Activated CD4-positive, alpha-beta T cell treated with anti-CD3 and anti-CD28 coated beads for 36 hours (primary cell): Measurements from ENCODE around the gene BBOX1. TPM values are rescaled to one million over a fixed set of nuclear protein-coding genes. Genes with fewer than 3 reads are reported as not detected.
"Not testable (repeated sequence)": the region's sequence is repeated elsewhere in the genome, so short reads cannot be mapped to it uniquely, and the experiment has no call there.

ENCODE experiments used
- ATAC-seq: fragments of 200-7000 bp; cut with Tn5 transposase; one replicate; pipeline ENCODE4 v1.10.0; 2021; ENCODE audit warnings: mild to moderate bottlenecking, moderate library complexity
- CTCF ChIA-PET: fragments of 350-600 bp; sonication (Branson Sonifier 250); formaldehyde crosslinking; loops from one replicate; lab custom pipeline; 2021; ENCODE audit warnings: antibody characterized with exemption; lab: Charles Lee
- POLR2A ChIA-PET: fragments of 350-600 bp; sonication (Branson Sonifier 250); formaldehyde crosslinking; loops from one replicate; lab custom pipeline; 2021; ENCODE audit warnings: antibody characterized with exemption, inconsistent platforms; lab: Charles Lee
- DNase-seq: peaks from one replicate; pipeline ENCODE4 v3.0.0-alpha.2; 2020
- H3K27ac Mint-ChIP-seq: one replicate; pipeline ENCODE4 v1.8.0; 2021; ENCODE audit warnings: mixed read lengths
- H3K27me3 Mint-ChIP-seq: one replicate; pipeline ENCODE4 v1.8.0; 2021; ENCODE audit warnings: mixed read lengths
- H3K36me3 Mint-ChIP-seq: one replicate; pipeline ENCODE4 v1.8.0; 2021; ENCODE audit warnings: low read depth, mixed read lengths
- H3K4me1 Mint-ChIP-seq: one replicate; pipeline ENCODE4 v1.8.0; 2021; ENCODE audit warnings: mixed read lengths
- H3K4me3 Mint-ChIP-seq: one replicate; pipeline ENCODE4 v1.8.0; 2021; ENCODE audit warnings: mild to moderate bottlenecking, moderate library complexity, mixed read lengths
- H3K9me3 Mint-ChIP-seq: one replicate; pipeline ENCODE4 v1.8.0; 2021; ENCODE audit warnings: low read depth, mixed read lengths
- intact Hi-C, 2 experiments: fragments of 100-400 bp; cut with DNase I in 1 of 2; cut with micrococcal nuclease in 1 of 2; formaldehyde crosslinking; loops; one replicate each; pipeline versions ENCODE4 v1.14.2 to v1.15.1; 2022 to 2024; cut with DNase I, micrococcal nuclease
- total RNA-seq, 2 experiments: library from RNA; stranded (reverse); gene quantifications; one replicate each; pipeline ENCODE4 v1.2.3, GENCODE V29; 2021

The BBOX1 gene
- total RNA-seq, 2 experiments from 2014 or later = not detected

- no peak overlapping the region for H3K27ac Mint-ChIP-seq
- DNase-seq (no peak), ATAC-seq (no peak)
- H3K4me1 Mint-ChIP-seq = no peaks in the 10 kb centered on the region
- H3K36me3 Mint-ChIP-seq = no peaks in the 10 kb centered on the region
- POLR2A ChIA-PET = no interaction called here
- peaks cover 10% of the 10 kb centered on the region for H3K9me3 Mint-ChIP-seq
- CTCF ChIA-PET = no interaction called here
- intact Hi-C loops = no loop called here
- no peak overlapping the region for H3K4me3 Mint-ChIP-seq
- H3K27me3 Mint-ChIP-seq = no peaks in the 10 kb centered on the region
Measured at GRCh38 chr11:27087432-27087831, 46.8 kb downstream of the BBOX1 start.

DNA sequence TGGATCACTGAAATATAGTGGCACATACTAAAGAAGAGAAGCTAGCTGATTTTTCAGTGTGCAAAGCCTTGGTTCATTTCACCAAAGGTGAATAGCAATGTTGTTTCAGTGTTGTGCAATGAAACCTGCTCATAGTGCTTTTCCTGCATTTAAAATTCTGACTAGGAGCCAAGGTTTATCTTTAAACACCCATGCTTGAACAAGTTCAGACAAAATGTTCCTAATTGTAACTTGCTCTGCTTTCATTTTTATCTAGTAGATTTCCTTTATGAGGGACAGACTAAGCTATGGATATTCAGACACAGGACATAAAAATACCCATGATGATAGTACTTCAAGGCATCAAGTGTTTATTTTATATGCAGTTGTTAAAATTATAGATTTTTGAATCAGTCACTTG, 47.7 kb downstream of the BBOX1 start:
- no peaks in the 10 kb centered on the region for H3K27me3 Mint-ChIP-seq
- H3K27ac Mint-ChIP-seq = no peak overlapping the region
- ChIA-PET CTCF (no interaction called here), POLR2A (no interaction called here)
- H3K36me3 Mint-ChIP-seq = no peaks in the 10 kb centered on the region
- ATAC-seq = no peak
- H3K9me3 Mint-ChIP-seq = peaks cover 10% of the 10 kb centered on the region
- DNase-seq = no peak
- no peaks in the 10 kb centered on the region for H3K4me1 Mint-ChIP-seq
- intact Hi-C loops = no loop called here
- no peak overlapping the region for H3K4me3 Mint-ChIP-seq

- ATAC-seq (no peak), DNase-seq (no peak)
- CTCF ChIA-PET = no interaction called here
- Mint-ChIP-seq H3K4me3 (no peak overlapping the region), H3K27me3 (no peaks in the 10 kb centered on the region), H3K4me1 (no peaks in the 10 kb centered on the region), H3K36me3 (no peaks in the 10 kb centered on the region), H3K27ac (no peak overlapping the region), H3K9me3 (peaks cover 10% of the 10 kb centered on the region)
- intact Hi-C loops = no loop called here
- POLR2A ChIA-PET = no interaction called here
Measured at GRCh38 chr11:27089746-27090145, 49.1 kb downstream of the BBOX1 start.

DNA sequence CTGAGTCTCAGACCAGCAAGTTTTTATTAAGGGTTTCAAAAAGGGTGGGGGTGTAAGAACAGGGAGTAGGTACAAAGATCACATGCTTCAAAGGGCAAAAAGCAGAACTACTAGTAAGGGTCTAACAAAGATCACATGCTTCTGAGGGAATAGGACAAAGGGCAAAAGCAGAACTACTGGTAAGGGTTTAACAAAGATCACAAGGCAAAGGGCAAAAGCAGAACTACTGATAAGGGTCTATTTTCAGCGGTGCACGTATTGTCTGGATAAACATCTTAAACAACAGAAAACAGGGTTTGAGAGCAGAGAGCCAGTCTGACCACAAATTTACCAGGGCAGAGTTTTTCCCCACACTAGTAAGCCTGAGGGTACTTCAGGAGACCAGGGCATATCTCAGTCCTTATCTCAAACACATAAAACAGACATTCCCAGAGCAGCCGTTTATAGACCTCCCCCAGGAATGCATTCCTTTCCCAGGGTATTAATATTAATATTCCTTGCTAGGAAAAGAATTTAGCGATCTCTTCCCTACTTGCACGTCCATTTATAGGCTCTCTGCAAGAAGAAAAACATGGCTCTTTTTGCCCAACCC, 49.8 kb downstream of the BBOX1 start:
- POLR2A ChIA-PET, DNase-seq, ATAC-seq, intact Hi-C loops, H3K36me3 Mint-ChIP-seq, H3K4me3 Mint-ChIP-seq, H3K27me3 Mint-ChIP-seq, CTCF ChIA-PET, H3K4me1 Mint-ChIP-seq, H3K27ac Mint-ChIP-seq: not testable (repeated sequence)
- peaks cover 10% of the 10 kb centered on the region for H3K9me3 Mint-ChIP-seq

- intact Hi-C loops = no loop called here
- POLR2A ChIA-PET = no interaction called here
Measured at GRCh38 chr11:27094120-27094519, 53.5 kb downstream of the BBOX1 start.

GRCh38 chr11:27095059-27095458, 54.4 kb downstream of the BBOX1 start:
- ChIA-PET POLR2A (no interaction called here), CTCF (no interaction called here)
- H3K36me3 Mint-ChIP-seq = no peaks in the 10 kb centered on the region
- no peak for ATAC-seq
- H3K4me1 Mint-ChIP-seq = no peaks in the 10 kb centered on the region
- H3K27ac Mint-ChIP-seq = no peak overlapping the region
- no peaks in the 10 kb centered on the region for H3K27me3 Mint-ChIP-seq
- H3K4me3 Mint-ChIP-seq = no peak overlapping the region
- intact Hi-C loops = no loop called here
- peaks cover 7% of the 10 kb centered on the region for H3K9me3 Mint-ChIP-seq
- DNase-seq = no peak

More at GRCh38 chr11:27094120-27094519, 53.5 kb downstream of the BBOX1 start:
- no peak for DNase-seq
- CTCF ChIA-PET = no interaction called here
- ATAC-seq = no peak
- no peaks in the 10 kb centered on the region for H3K4me1 Mint-ChIP-seq
- H3K36me3 Mint-ChIP-seq = no peaks in the 10 kb centered on the region
- H3K4me3 Mint-ChIP-seq = no peak overlapping the region
- H3K9me3 Mint-ChIP-seq = peaks cover 10% of the 10 kb centered on the region
- no peak overlapping the region for H3K27ac Mint-ChIP-seq
- H3K27me3 Mint-ChIP-seq = no peaks in the 10 kb centered on the region

DNA sequence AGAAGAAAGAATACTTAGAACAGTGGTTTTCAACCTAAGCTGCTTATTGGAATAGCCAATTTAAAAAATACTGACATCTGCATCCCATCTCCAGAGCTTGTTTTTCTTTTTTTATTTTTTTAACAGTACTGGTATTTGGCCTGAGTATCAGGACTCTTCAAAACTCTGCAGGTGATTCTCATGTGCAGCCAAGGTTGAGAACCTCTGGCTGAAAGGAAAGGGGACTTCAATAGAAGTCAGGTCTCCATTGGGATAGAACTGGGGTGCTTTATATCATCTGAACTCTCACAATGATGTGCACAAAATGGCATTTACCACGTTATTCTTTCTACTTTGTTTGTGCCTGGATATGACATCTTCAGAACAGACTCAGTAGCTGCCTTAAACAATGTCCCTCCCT, 55.3 kb downstream of the BBOX1 start:
- POLR2A ChIA-PET = no interaction called here
- H3K36me3 Mint-ChIP-seq = no peaks in the 10 kb centered on the region
- no peaks in the 10 kb centered on the region for H3K4me1 Mint-ChIP-seq
- peaks cover 3% of the 10 kb centered on the region for H3K9me3 Mint-ChIP-seq
- no peak overlapping the region for H3K27ac Mint-ChIP-seq
- ATAC-seq (no peak), DNase-seq (no peak)
- intact Hi-C loops = no loop called here
- CTCF ChIA-PET = no interaction called here
- H3K27me3 Mint-ChIP-seq = no peaks in the 10 kb centered on the region
- no peak overlapping the region for H3K4me3 Mint-ChIP-seq

DNA sequence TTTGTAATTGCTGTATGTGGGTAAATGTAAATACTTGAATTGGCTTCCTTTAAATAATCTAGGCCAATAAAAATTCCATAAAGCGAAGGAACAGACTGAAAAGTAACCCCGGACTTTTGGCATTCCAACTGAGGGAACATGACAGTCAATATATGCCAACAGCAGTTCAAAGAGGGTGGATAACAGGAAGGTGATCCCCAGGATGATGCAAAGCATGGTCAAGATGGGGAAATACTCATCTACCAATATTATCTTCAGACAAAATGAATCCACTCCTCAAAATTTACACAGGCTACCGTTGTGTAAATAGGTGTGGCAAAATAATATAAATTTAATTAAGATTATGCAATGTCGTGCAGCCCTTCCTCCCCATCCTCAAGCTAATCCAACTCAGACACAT, 56.9 kb downstream of the BBOX1 start:
- intact Hi-C loops = no loop called here
- CTCF ChIA-PET = no interaction called here
- H3K27me3 Mint-ChIP-seq = no peaks in the 10 kb centered on the region
- no peak for DNase-seq
- POLR2A ChIA-PET = no interaction called here
- H3K9me3 Mint-ChIP-seq = no peaks in the 10 kb centered on the region
- no peaks in the 10 kb centered on the region for H3K36me3 Mint-ChIP-seq
- no peak overlapping the region for H3K4me3 Mint-ChIP-seq
- ATAC-seq = no peak
- no peaks in the 10 kb centered on the region for H3K4me1 Mint-ChIP-seq
- no peak overlapping the region for H3K27ac Mint-ChIP-seq

DNA sequence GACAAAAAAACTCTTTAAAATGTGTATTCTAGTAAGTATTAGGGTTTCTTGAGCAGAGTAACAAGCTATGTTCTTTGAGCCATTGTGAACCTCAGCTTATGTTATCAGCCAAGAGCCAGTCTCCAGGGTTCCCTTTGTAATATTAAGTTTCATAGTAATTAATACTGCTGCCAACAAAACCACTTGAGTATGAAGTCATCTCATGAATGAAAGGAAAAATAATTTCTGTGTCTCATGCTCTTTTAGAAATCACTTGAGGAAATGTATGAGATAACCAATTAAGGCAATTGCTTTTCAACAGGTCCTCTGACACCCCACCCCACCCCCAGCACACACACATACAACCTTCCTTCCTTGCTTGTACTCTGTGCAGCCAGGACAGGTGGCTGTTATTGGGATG, 59.9 kb downstream of the BBOX1 start:
- ChIA-PET CTCF (no interaction called here), POLR2A (interaction anchor here (0.6 kb wide), 1 partner anchor 22 kb away, joined by 3 read pairs; no protein-coding TSS in a partner anchor)
- H3K27me3 Mint-ChIP-seq = no peaks in the 10 kb centered on the region
- intact Hi-C loops = no loop called here
- DNase-seq (no peak), ATAC-seq (no peak)
- no peak overlapping the region for H3K27ac Mint-ChIP-seq
- no peaks in the 10 kb centered on the region for H3K36me3 Mint-ChIP-seq
- peaks cover 2% of the 10 kb centered on the region for H3K9me3 Mint-ChIP-seq
- no peak overlapping the region for H3K4me3 Mint-ChIP-seq
- H3K4me1 Mint-ChIP-seq = no peaks in the 10 kb centered on the region

GRCh38 chr11:27107548-27107947, 66.9 kb downstream of the BBOX1 start:
- Mint-ChIP-seq H3K9me3 (peaks cover 2% of the 10 kb centered on the region), H3K4me1 (no peaks in the 10 kb centered on the region), H3K36me3 (no peaks in the 10 kb centered on the region), H3K27ac (no peak overlapping the region), H3K4me3 (no peak overlapping the region), H3K27me3 (peaks cover 1% of the 10 kb centered on the region)
- ChIA-PET POLR2A (no interaction called here), CTCF (no interaction called here)
- DNase-seq (no peak), ATAC-seq (no peak)
- intact Hi-C loops = no loop called here

DNA sequence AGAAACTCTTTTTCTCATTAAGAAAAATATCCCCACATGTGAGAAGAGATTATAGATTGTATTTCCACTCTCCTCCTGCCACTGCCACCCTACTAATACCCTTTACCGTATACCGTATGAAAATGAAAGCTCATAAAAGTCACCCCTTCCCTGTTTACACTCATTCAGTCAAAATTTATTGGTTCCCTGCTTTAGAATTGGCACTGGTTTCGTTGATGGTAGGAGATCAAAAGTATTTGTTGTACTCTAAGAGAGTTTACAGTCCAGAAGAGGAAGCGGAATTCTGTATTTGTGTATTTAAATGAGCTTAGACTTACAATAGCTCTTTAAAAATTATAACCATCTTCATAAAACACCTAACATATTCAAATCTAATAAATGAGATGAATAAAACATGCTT, 68.2 kb downstream of the BBOX1 start:
- DNase-seq = no peak
- peaks cover 1% of the 10 kb centered on the region for H3K27me3 Mint-ChIP-seq
- H3K9me3 Mint-ChIP-seq = peaks cover 2% of the 10 kb centered on the region
- no peak overlapping the region for H3K27ac Mint-ChIP-seq
- intact Hi-C loops = no loop called here
- no peaks in the 10 kb centered on the region for H3K4me1 Mint-ChIP-seq
- ChIA-PET CTCF (no interaction called here), POLR2A (interaction anchor here (0.6 kb wide), 1 partner anchor 25 kb away, joined by 4 read pairs; no protein-coding TSS in a partner anchor)
- ATAC-seq = no peak
- no peak overlapping the region for H3K4me3 Mint-ChIP-seq
- H3K36me3 Mint-ChIP-seq = no peaks in the 10 kb centered on the region

DNA sequence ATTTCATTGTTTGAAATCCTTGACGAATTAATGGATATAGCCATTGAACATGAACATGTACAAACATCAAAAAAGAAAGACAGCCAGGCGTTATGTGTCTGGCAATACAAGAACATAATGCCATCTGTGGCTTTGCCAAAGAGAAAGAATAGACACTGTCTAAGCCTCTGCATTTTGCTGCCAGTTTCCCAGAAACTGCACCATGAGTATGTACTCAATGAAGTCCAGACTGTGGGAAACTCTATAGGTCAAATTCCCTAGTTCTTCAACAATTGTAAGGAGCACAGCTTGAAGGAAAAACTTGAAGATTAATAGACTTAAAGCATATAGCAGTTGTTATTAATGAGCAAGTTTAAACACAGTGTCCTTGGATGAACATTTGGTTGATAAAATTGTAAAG, 71.3 kb downstream of the BBOX1 start:
- no peak overlapping the region for H3K27ac Mint-ChIP-seq
- ATAC-seq (no peak), DNase-seq (no peak)
- CTCF ChIA-PET = no interaction called here
- H3K36me3 Mint-ChIP-seq = no peaks in the 10 kb centered on the region
- intact Hi-C loops = no loop called here
- POLR2A ChIA-PET = no interaction called here
- no peaks in the 10 kb centered on the region for H3K4me1 Mint-ChIP-seq
- H3K4me3 Mint-ChIP-seq = no peak overlapping the region
- H3K27me3 Mint-ChIP-seq = peaks cover 3% of the 10 kb centered on the region
- H3K9me3 Mint-ChIP-seq = no peaks in the 10 kb centered on the region
